ENCODE measurements around the gene RHOT2.
A peak's percentile ranks its signal among the peaks of the same experiment; 100 is the strongest.

DNA sequence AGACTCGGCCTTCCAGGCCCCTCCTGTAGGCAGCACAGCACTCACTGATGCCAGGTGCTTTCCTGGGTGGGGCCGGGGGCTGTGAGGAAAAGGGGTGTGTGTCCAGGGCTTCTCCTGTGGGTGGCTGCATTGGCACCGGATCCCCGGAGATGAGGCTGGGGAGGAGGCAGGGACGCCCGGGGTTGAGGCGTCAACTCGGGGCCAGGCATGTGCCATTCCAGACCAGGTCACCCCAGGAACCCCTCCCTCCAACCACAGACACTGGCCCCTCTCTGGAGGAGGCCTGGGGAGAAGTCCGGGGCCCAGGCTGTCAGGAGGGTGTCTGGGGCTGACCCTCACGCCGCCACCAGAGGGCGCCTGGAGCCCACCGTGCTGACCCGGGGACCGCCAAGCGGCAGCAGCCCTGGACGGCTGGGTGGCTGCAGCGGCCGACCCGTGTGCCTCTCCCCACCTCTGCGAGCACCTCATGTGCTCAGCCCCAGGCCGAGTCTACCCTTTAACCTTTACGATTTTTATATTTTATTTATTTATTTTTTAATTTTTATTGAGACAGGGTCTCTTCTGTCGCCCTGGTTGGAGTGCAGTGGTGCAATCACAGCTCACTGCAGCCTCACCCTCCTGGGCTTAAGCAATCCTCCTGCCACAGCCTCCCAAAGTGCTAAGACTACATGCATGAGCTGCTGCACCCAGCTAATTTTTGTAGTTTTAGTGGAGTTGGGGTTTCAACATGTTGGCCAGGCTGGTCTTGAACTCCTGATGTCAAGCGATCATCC lies 43.8 kb downstream of the RHOT2 start:
- TF ChIP-seq, protein P1, sequence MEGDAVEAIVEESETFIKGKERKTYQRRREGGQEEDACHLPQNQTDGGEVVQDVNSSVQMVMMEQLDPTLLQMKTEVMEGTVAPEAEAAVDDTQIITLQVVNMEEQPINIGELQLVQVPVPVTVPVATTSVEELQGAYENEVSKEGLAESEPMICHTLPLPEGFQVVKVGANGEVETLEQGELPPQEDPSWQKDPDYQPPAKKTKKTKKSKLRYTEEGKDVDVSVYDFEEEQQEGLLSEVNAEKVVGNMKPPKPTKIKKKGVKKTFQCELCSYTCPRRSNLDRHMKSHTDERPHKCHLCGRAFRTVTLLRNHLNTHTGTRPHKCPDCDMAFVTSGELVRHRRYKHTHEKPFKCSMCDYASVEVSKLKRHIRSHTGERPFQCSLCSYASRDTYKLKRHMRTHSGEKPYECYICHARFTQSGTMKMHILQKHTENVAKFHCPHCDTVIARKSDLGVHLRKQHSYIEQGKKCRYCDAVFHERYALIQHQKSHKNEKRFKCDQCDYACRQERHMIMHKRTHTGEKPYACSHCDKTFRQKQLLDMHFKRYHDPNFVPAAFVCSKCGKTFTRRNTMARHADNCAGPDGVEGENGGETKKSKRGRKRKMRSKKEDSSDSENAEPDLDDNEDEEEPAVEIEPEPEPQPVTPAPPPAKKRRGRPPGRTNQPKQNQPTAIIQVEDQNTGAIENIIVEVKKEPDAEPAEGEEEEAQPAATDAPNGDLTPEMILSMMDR (IDR thresholded peaks at IDR 0.05) = peak; percentile 76 to 97 (median 90)
- no peak for TF ChIP-seq POLR2A (IDR thresholded peaks at IDR 0.05)

All from adrenal gland (tissue), 5 donors.